Large intestine (tissue), 3 donors: ENCODE measurements around the gene ZNF146. TPM values are rescaled to one million over a fixed set of nuclear protein-coding genes. Genes with fewer than 3 reads are reported as not detected.

Experiments used
- DNase-seq, 2 donors: peaks; one replicate each; pipeline versions ENCODE4 v3.0.0 to v3.0.0-alpha.2; 2013
- H3K27ac ChIP-seq: one replicate; pipeline ENCODE4 v1.5.1; 2013; ENCODE audit warnings: low read length
- H3K27me3 ChIP-seq: 2 replicates; pipeline ENCODE4 v1.6.1; 2013; ENCODE audit warnings: low read length; ENCODE audit not compliant: control insufficient read depth, insufficient read depth
- H3K36me3 ChIP-seq: 2 replicates; pipeline ENCODE4 v1.6.1; 2013; ENCODE audit warnings: low read length; ENCODE audit not compliant: control insufficient read depth, insufficient read depth
- H3K4me1 ChIP-seq: one replicate; pipeline ENCODE4 v1.6.1; 2013; ENCODE audit warnings: low read length; ENCODE audit not compliant: control insufficient read depth, insufficient read depth
- H3K4me3 ChIP-seq: one replicate; pipeline ENCODE4 v1.5.1; 2013; ENCODE audit warnings: low read length
- H3K9me3 ChIP-seq: one replicate; pipeline ENCODE4 v1.6.1; 2013; ENCODE audit warnings: mild to moderate bottlenecking, low read depth, low read length, moderate library complexity; ENCODE audit not compliant: control insufficient read depth
- whole genome bisulfite sequencing: methylation state at CpG from one replicate; pipeline ENCODE4 v1.1.5; 2013; ENCODE audit warnings: low lambda C conversion rate; ENCODE audit not compliant: insufficient coverage; 5-methylcytosine and 5-hydroxymethylcytosine counted together
- polyA plus RNA-seq: library from polyadenylated mRNA; unstranded; fragments of 120-200 nt; gene quantifications from one replicate; pipeline ENCODE4 v1.2.1, GENCODE V29; 2013

The ZNF146 gene
- polyA plus RNA-seq, 1 donor: 71.8 TPM

DNA sequence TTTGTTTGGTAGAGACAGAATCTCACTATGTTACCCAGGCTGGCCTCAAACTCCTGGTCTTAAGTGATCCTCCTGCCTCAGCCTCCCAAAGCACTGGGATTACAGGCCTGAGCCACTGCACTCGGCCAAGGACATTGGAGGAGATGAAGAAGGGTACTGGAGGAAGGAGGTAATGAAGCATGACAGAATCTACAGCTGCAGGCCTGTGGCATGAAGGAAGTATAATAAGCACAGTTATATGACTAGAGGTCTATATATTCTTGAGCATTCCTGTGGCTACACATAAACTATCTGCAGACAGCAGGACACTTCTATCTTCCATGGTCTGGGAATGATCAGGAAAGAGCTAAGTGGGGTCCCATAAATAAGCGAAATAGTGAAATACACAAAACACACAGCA, 18.7 kb upstream of the ZNF146 start:
- Histone ChIP-seq H3K4me1 (no peaks in the 10 kb centered on the region), H3K27ac (no peak overlapping the region), H3K27me3 (no peaks in the 10 kb centered on the region), H3K4me3 (no peak overlapping the region), H3K36me3 (peaks cover 15% of the 10 kb centered on the region), H3K9me3 (no peaks in the 10 kb centered on the region)
- WGBS: 80% methylated on average over 1 of the region's 2 CpGs
- DNase-seq: no peak

DNA sequence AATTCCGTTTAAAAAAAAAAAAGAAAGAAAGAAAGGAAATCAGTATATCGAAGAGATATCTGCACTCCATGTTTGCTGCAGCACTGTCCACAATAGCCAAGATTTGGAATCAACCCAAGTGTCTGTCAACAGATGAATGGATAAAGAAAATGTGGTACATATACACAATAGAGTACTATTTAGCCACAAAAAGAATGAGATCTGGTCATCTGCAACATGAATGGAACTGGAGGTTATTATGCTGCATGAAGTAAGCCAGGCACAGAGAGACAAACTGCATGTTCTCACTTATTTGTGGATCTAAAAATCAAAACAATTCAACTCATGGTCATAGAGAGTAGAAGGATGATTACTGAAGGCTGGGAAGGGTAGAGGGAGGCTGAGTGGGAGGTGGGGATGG, 16.8 kb upstream of the ZNF146 start:
- H3K9me3 ChIP-seq: no peaks in the 10 kb centered on the region
- peaks cover 18% of the 10 kb centered on the region for H3K36me3 ChIP-seq
- no peak overlapping the region for H3K4me3 ChIP-seq
- no peak overlapping the region for H3K27ac ChIP-seq
- no peaks in the 10 kb centered on the region for H3K27me3 ChIP-seq
- 95% methylated on average over 2 of the region's 2 CpGs for WGBS
- DNase-seq: no peak
- H3K4me1 ChIP-seq: no peaks in the 10 kb centered on the region

DNA sequence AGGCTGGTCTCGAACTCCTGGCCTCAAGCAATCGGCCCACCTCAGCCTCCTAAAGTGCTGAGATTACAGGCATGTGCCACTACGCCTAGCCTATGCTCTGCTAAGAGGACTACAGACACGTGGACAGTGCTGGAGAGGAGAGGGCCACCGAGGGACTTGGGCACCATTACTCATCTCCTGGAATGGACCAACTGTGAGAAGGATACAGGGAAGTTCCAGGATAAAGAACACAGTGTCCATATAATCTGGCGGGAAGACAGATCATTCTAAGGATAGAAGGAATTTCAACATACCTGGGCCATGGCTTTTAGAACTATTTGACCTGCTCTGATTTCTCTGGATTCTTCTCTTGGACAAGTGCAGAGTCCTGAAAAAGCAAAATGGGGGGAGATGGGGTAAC, 13.2 kb upstream of the ZNF146 start:
- Histone ChIP-seq H3K36me3 (peaks cover 3% of the 10 kb centered on the region), H3K9me3 (no peaks in the 10 kb centered on the region), H3K4me1 (no peaks in the 10 kb centered on the region), H3K27ac (no peak overlapping the region), H3K27me3 (no peaks in the 10 kb centered on the region), H3K4me3 (no peak overlapping the region)
- no peak for DNase-seq
- WGBS: no CpG with 5 or more reads among the region's 6 CpGs

DNA sequence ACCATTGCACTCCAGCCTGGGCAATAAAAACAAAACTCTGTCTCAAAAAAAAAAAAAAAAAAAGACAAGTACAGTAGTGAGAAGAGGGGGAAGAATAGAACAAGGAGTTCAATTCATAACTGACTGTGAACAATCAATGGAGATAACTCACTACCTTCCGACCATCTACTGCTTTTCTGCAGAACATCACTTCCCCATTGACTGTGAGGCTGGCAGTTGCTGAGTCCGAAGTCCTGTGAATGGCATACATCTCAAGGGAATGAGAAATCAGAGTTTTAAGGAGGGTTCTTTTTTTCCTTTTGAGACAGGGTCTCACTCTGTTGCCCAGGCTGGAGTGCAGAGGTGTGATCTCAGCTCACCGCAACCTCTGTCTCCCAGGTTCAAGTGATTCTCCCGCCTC, 11.6 kb upstream of the ZNF146 start:
- Histone ChIP-seq H3K4me3 (no peak overlapping the region), H3K4me1 (no peaks in the 10 kb centered on the region), H3K36me3 (peaks cover 3% of the 10 kb centered on the region), H3K27me3 (no peaks in the 10 kb centered on the region), H3K27ac (no peak overlapping the region), H3K9me3 (no peaks in the 10 kb centered on the region)
- DNase-seq: no peak
- WGBS: no CpG with 5 or more reads among the region's 4 CpGs

DNA sequence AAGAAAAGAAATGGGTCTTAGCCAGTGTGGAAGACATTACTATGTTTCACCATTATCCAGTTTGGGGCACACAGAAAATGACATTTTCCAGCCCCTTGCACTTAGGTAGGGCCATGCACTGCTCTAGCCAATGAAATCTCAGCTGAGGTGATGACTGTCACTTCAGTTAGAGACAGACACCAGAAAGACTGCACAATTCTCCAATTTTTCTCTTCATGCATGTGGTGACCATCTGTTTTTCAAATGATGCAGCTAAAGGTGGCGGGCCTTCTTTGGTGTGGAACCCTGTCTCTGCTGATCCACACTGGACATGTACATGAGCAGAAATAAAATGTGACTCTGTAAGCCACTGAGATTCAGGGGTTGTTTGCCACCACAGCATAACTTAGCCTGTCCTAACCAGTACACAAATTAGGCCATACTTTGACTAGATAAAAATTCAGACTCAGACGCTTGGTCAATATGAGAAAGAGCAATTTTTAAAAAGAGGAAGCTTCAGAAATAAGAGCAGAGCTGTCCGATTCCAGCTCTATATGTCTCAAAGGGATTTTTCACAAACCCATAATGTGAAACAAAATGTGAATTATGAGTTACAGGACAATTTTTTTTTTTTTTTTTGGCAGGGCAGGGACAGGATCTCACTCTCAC, 7.2 kb upstream of the ZNF146 start:
- Histone ChIP-seq H3K4me1 (no peaks in the 10 kb centered on the region), H3K27me3 (no peaks in the 10 kb centered on the region), H3K4me3 (no peak overlapping the region), H3K36me3 (peaks cover under 1% of the 10 kb centered on the region), H3K27ac (no peak overlapping the region), H3K9me3 (no peaks in the 10 kb centered on the region)
- DNase-seq: no peak
- no CpG with 5 or more reads among the region's 3 CpGs for WGBS

DNA sequence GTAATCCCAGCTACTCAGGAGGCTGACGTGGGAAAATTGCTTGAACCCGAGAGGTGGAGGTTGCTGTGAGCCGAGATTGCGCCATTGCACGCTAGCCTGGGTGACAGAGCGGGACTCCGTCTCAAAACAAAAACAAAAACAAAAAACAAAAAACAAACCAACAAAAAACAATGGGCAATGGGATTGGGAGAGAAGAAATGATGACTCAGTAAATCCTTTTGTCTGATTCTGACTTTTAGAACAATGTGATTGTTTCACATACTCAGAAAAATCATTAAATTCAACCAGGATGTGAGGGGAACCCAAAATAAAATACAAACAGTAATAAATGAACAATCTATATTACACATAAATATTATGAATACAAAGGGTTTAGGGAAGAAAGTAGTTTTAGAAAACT, 5.5 kb upstream of the ZNF146 start:
- no peaks in the 10 kb centered on the region for H3K27me3 ChIP-seq
- H3K4me3 ChIP-seq: no peak overlapping the region
- no CpG with 5 or more reads among the region's 7 CpGs for WGBS

DNA sequence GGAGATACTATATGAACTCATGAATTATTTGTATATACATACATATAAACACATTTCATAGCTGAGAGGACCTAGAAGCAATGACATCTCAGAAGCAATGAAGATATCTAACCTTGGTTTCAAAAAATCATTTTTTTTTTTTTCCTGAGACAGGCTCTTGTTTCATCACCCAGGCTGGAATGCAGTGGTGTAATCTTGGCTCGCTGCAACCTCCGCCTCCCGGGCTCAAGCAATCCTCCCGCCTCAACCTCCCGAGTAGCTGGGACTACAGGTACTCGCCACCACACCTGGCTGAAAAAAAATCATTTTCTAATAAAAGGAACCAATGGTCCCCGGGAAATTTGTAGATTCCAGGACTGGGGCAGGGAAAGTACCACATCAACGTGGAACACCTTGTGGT, 4.4 kb upstream of the ZNF146 start:
- H3K36me3 ChIP-seq: no peaks in the 10 kb centered on the region
- H3K9me3 ChIP-seq: no peaks in the 10 kb centered on the region
- H3K27me3 ChIP-seq: no peaks in the 10 kb centered on the region
- no peak for DNase-seq
- no peak overlapping the region for H3K4me3 ChIP-seq
- 93% methylated on average over 2 of the region's 8 CpGs for WGBS
- H3K4me1 ChIP-seq: no peaks in the 10 kb centered on the region
- H3K27ac ChIP-seq: no peak overlapping the region

More for the DNA sequence above, 5.5 kb upstream of the ZNF146 start:
- Histone ChIP-seq H3K27ac (no peak overlapping the region), H3K36me3 (no peaks in the 10 kb centered on the region), H3K4me1 (no peaks in the 10 kb centered on the region), H3K9me3 (no peaks in the 10 kb centered on the region)
- no peak for DNase-seq

DNA sequence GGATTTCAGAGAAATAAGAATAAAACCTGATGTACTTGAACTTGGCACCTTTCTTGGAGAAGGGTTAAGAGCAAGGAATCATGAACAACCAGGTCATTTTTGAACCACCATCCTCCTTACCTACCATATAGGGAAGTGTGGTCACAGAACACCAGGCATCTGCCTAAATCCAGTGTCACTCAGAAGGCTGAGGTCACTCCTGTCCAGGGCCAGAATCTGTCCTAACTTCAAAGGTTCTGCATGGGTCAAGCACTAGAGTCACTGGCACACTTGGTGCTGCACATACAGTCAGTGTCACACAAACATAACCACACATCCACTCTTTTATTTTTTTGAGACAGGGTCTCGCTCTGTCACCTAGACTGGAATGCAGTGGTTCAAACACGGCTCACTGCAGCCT, 2.0 kb upstream of the ZNF146 start:
- no peaks in the 10 kb centered on the region for H3K36me3 ChIP-seq
- H3K4me1 ChIP-seq: no peaks in the 10 kb centered on the region
- no peaks in the 10 kb centered on the region for H3K27me3 ChIP-seq
- H3K27ac ChIP-seq: no peak overlapping the region
- H3K4me3 ChIP-seq: no peak overlapping the region
- no CpG with 5 or more reads among the region's 2 CpGs for WGBS
- DNase-seq: no peak
- H3K9me3 ChIP-seq: no peaks in the 10 kb centered on the region

DNA sequence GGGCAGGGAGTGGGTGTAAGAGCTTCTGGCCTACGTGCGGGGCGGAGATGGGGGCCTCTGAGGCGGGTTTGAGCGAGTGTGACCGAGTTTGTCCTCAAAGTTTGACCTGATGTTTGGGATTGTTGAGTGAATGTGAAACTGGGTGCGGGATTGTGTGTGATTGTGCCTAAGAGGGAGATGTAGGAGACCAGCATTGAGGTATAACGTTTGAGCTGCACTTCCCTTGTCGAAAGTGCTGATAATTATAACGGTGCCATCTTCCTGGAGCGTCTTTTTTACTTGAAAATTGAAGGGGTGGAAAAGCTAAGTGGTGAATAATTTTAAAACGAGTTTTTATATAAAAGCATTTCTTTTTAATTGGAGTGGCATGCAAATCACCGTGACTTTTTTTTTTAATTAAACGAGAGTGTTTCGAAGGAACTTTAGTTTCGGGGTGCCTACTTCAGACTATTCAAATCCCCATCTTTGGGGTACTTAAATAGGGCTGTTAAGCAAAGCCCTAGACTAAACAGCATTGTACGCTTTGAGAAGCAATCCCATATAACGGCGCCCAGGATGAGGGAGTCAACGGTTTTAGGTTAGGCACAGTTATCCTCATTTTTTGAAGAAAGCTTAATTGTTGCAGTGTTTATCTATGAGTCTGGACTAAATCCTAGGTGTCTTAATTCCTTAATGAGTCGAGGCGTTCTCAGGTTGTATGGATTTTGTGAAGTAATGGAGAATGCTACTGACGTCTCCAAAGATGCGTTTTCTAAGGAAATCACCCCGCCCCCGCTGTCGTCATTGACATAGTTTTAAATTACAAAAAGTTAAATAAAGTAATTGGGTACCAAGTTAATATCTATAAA, 594 bp downstream of the ZNF146 start:
- WGBS: 0% methylated on average over 4 of the region's 27 CpGs
- no peaks in the 10 kb centered on the region for H3K4me1 ChIP-seq

DNA sequence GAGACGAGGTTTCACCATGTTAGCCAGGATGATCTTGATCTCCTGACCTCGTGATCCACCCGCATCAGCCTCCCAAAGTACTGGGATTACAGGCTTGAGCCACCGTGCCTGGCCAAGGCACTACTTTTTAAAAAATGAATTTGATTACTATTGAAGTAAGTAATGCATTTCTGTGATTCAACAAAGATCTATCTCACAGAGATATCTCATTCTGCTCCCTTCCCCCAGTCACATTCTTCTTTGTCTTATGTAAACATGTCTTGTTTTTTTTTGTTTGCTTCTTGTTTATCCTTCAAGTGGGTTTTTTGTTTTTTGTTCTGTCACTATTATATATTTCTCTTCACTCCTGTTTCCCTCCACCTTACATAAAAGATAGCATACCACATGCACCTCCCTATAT, 6.6 kb downstream of the ZNF146 start:
- no peak for DNase-seq
- Histone ChIP-seq H3K4me3 (no peak overlapping the region), H3K27me3 (no peaks in the 10 kb centered on the region), H3K36me3 (peaks cover 39% of the 10 kb centered on the region), H3K9me3 (peaks cover 29% of the 10 kb centered on the region), H3K4me1 (no peaks in the 10 kb centered on the region), H3K27ac (no peak overlapping the region)
- 100% methylated on average over 1 of the region's 4 CpGs for WGBS

More for the DNA sequence above, 594 bp downstream of the ZNF146 start:
- DNase-seq: peak in 1 of 2 donors; percentile 39
- H3K9me3 ChIP-seq: peaks cover 5% of the 10 kb centered on the region
- H3K4me3 ChIP-seq: peak overlapping the region; percentile 77
- peaks cover 5% of the 10 kb centered on the region for H3K36me3 ChIP-seq
- no peaks in the 10 kb centered on the region for H3K27me3 ChIP-seq
- peak overlapping the region; percentile 90 for H3K27ac ChIP-seq
